PC-3 (cell line): ENCODE results near the gene NDUFAF3. TPM values are rescaled to one million over a fixed set of nuclear protein-coding genes. Genes with fewer than 3 reads are reported as not detected.
A peak's percentile ranks its signal among the peaks of the same experiment; 100 is the strongest.

Experiments used
- ATAC-seq: fragments of 200-7000 bp; cut with Tn5 transposase; 2 replicates; pipeline ENCODE4 v1.9.1; 2020; ENCODE audit warnings: mild to moderate bottlenecking, moderate library complexity
- BruUV-seq: library from RNA; stranded (reverse); fragments of 400-500 nt; replicated peaks from 2 replicates; lab custom pipeline; 2021; lab: Mats Ljungman, UMichigan
- CTCF ChIA-PET: fragments of 300-600 bp; sonication (Branson Sonifier 250); formaldehyde crosslinking; loops from one replicate; lab custom pipeline; 2022; ENCODE audit warnings: antibody characterized with exemption; lab: Charles Lee
- POLR2A ChIA-PET: fragments of 300-600 bp; sonication (Branson Sonifier 250); formaldehyde crosslinking; loops from one replicate; lab custom pipeline; 2022; ENCODE audit warnings: antibody characterized with exemption; ENCODE audit not compliant: unreplicated experiment; lab: Charles Lee
- DNase-seq: peaks from one replicate; pipeline ENCODE4 v3.0.0-alpha.2; 2015
- H2AFZ ChIP-seq: fragments of 300-600 bp; sonication (generic); 2 replicates; pipeline ENCODE4 v1.6.0; 2016; ENCODE audit warnings: antibody characterized with exemption, low read length
- H3F3A ChIP-seq: fragments of 300-600 bp; sonication (generic); one replicate; pipeline ENCODE4 v1.6.0; 2017; ENCODE audit warnings: antibody characterized with exemption, low read length, control low read depth, mild to moderate bottlenecking; ENCODE audit not compliant: unreplicated experiment
- H3K27ac ChIP-seq: fragments of 300-600 bp; sonication (generic); 2 replicates; pipeline ENCODE4 v1.5.1; 2016; ENCODE audit warnings: mild to moderate bottlenecking, low read length
- H3K27me3 ChIP-seq: fragments of 300-600 bp; sonication (generic); 2 replicates; pipeline ENCODE4 v1.6.1; 2016; ENCODE audit warnings: low read length, mixed read lengths
- H3K36me3 ChIP-seq: fragments of 300-600 bp; sonication (generic); 2 replicates; pipeline ENCODE4 v1.6.1; 2016; ENCODE audit warnings: low read depth, mixed run types, low read length, mixed read lengths
- H3K4me1 ChIP-seq: fragments of 300-600 bp; sonication (generic); 2 replicates; pipeline ENCODE4 v1.5.1; 2016; ENCODE audit warnings: low read length; ENCODE audit not compliant: insufficient read depth
- H3K4me2 ChIP-seq: fragments of 300-600 bp; sonication (generic); 2 replicates; pipeline ENCODE4 v1.6.0; 2016; ENCODE audit warnings: low read length
- H3K4me3 ChIP-seq: fragments of 300-600 bp; sonication (generic); 2 replicates; pipeline ENCODE4 v1.5.1; 2016; ENCODE audit warnings: mild to moderate bottlenecking, low read length, mixed read lengths
- H3K79me2 ChIP-seq: fragments of 300-600 bp; sonication (generic); 2 replicates; pipeline ENCODE4 v1.6.1; 2017; ENCODE audit warnings: low read length, mixed read lengths
- H3K9ac ChIP-seq: fragments of 300-600 bp; sonication (generic); 2 replicates; pipeline ENCODE4 v1.6.0; 2016; ENCODE audit warnings: mild to moderate bottlenecking, low read length
- H3K9me2 ChIP-seq: fragments of 300-600 bp; sonication (generic); replicated peaks from 2 replicates; pipeline ENCODE4 v1.6.1; 2016; ENCODE audit warnings: mixed run types, low read length, mixed read lengths
- H3K9me3 ChIP-seq: fragments of 300-600 bp; sonication (generic); 2 replicates; pipeline ENCODE4 v1.6.1; 2016; ENCODE audit warnings: low read length, mixed read lengths
- H4K20me1 ChIP-seq: fragments of 300-600 bp; sonication (generic); 2 replicates; pipeline ENCODE4 v1.6.1; 2016; ENCODE audit warnings: low read length, mixed read lengths
- CTCF ChIP-seq: fragments of 300-600 bp; sonication (generic); conservative IDR thresholded peaks from 2 replicates; pipeline ENCODE4 v1.5.1; 2017; ENCODE audit warnings: antibody characterized with exemption, low read depth, mild to moderate bottlenecking, low read length
- EZH2 ChIP-seq: fragments of 300-600 bp; sonication (generic); IDR thresholded peaks from one replicate; pipeline ENCODE4 v1.6.1; 2017; ENCODE audit warnings: antibody characterized with exemption, mild to moderate bottlenecking, low read length; ENCODE audit not compliant: unreplicated experiment
- EZH2phosphoT487 ChIP-seq: fragments of 300-600 bp; sonication (generic); IDR thresholded peaks from 2 replicates; pipeline ENCODE4 v1.6.1; 2018; ENCODE audit warnings: mild to moderate bottlenecking, antibody characterized with exemption, low read length, borderline replicate concordance
- intact Hi-C: fragments of 100-400 bp; cut with micrococcal nuclease; formaldehyde crosslinking; loops from 2 replicates; pipeline ENCODE4 v1.9.0; 2023
- total RNA-seq: library from RNA; depleted of rRNA; stranded (reverse); fragments of >200 nt; gene quantifications from 2 replicates; pipeline ENCODE4 v1.2.3, GENCODE V29; 2014

Gene NDUFAF3
- total RNA-seq, 1 experiment from 2014 or later, result 211 TPM

DNA sequence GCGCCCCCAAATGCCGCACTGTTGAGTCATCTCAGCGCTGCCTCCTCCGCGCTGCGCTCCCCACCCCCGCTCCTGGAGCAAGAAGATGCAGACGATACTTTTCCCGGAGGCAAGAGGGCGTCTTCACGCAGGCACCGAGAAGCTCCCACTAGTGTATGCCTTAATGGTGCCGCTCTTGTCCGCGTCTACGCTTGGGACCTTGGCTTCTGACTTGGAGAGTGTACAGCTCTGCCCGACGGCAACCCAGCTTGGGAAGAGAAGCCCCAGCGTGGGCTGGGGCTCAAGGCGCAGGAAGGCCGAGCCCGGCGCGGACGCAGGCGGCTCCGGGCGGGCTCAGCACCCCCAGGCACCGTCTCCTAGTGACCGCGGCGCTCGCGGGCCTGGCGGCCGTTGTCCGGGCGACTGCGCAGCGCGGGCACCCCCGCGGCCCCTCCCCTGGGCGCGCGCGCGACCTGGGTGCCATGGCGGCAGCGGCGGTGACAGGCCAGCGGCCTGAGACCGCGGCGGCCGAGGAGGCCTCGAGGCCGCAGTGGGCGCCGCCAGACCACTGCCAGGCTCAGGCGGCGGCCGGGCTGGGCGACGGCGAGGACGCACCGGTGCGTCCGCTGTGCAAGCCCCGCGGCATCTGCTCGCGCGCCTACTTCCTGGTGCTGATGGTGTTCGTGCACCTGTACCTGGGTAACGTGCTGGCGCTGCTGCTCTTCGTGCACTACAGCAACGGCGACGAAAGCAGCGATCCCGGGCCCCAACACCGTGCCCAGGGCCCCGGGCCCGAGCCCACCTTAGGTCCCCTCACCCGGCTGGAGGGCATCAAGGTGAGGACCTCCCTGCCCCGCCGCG is 31.9 kb upstream of the NDUFAF3 start, which contains the start of gene P4HTM:
P4HTM (plus strand) TSS at position 446 of the 840 bp plus-strand sequence; CDS start at position 462, 16 bp downstream.
- Histone ChIP-seq H3K79me2 (peaks cover 44% of the 10 kb centered on the region), H3K9me2 (no peaks in the 10 kb centered on the region), H3K9me3 (no peaks in the 10 kb centered on the region), H3K4me3 (peak within 1 kb of the TSS; percentile 90), H3K4me1 (peaks cover 22% of the 10 kb centered on the region), H3F3A (no peaks in the 10 kb centered on the region), H3K4me2 (peak within 1 kb of the TSS; percentile 94), H4K20me1 (no peaks in the 10 kb centered on the region), H3K36me3 (peaks cover 5% of the 10 kb centered on the region; the same call in 1 of the 2 replicates), H3K27me3 (no peaks in the 10 kb centered on the region), H3K27ac (peak within 1 kb of the TSS; percentile 49), H2AFZ (peak within 1 kb of the TSS; percentile 94), H3K9ac (peak within 1 kb of the TSS; percentile 78)
- DNase-seq (peak; percentile 88), ATAC-seq (peak; percentile 73)
- BruUV-seq, result no TSS peak
- ChIA-PET CTCF (interaction anchor here (0.5 to 1.6 kb wide), 7 partner anchors 17 to 795 kb away, joined by 3 to 9 read pairs (median 4); partner anchors contain the start of gene WDR6), POLR2A (interaction anchor here (0.6 to 1.4 kb wide), 4 partner anchors 17 to 566 kb away, joined by 3 to 10 read pairs (median 6); partner anchors contain the start of genes NDUFAF3 and WDR6)
- intact Hi-C loops, result loop anchor here (2.0 kb wide), 1 partner anchor 25 kb away; no protein-coding TSS in a partner anchor
- TF ChIP-seq EZH2phosphoT487 (no peak), EZH2 (no peak), CTCF (peak; percentile 51)

GRCh38 chr3:48990636-48991469 is 31.1 kb upstream of the NDUFAF3 start:
- POLR2A ChIA-PET, result interaction anchor here (1.1 to 1.2 kb wide), 2 partner anchors 17 to 31 kb away, joined by 3 to 5 read pairs; partner anchors contain the start of genes NDUFAF3 and WDR6
- Histone ChIP-seq H3K4me2 (peak overlapping the region; percentile 94), H3K4me3 (peak overlapping the region; percentile 90), H3K27me3 (no peaks in the 10 kb centered on the region), H3K27ac (peak overlapping the region; percentile 28), H3K9me2 (no peaks in the 10 kb centered on the region), H3K36me3 (no peaks in the 10 kb centered on the region; the same call in 1 of the 2 replicates), H3K4me1 (peaks cover 22% of the 10 kb centered on the region), H3F3A (no peaks in the 10 kb centered on the region), H4K20me1 (no peaks in the 10 kb centered on the region), H3K9me3 (no peaks in the 10 kb centered on the region), H3K9ac (peak overlapping the region; percentile 78), H2AFZ (peak overlapping the region; percentile 94), H3K79me2 (peaks cover 48% of the 10 kb centered on the region)
- TSS peak; percentile 37 for BruUV-seq
- DNase-seq (peak; percentile 23), ATAC-seq (peak; percentile 13)
- intact Hi-C loops, result loop anchor here (1.0 kb wide), 1 partner anchor 16 kb away; the partner anchor contains the start of gene WDR6
- TF ChIP-seq EZH2phosphoT487 (no peak), CTCF (no peak), EZH2 (no peak)
- CTCF ChIA-PET, result interaction anchor here (0.5 to 1.6 kb wide), 2 partner anchors 16 to 26 kb away, joined by 3 to 5 read pairs; partner anchors contain the start of gene WDR6
